NCI-H1436 treated with DMSO at 0.1 percent for 48 hours (cell line): ENCODE data around the gene STARD13.

Source experiments
- DNase-seq: peaks from one replicate; lab custom pipeline; 2025; lab: John Stamatoyannopoulos, UW

The STARD13 gene

DNA sequence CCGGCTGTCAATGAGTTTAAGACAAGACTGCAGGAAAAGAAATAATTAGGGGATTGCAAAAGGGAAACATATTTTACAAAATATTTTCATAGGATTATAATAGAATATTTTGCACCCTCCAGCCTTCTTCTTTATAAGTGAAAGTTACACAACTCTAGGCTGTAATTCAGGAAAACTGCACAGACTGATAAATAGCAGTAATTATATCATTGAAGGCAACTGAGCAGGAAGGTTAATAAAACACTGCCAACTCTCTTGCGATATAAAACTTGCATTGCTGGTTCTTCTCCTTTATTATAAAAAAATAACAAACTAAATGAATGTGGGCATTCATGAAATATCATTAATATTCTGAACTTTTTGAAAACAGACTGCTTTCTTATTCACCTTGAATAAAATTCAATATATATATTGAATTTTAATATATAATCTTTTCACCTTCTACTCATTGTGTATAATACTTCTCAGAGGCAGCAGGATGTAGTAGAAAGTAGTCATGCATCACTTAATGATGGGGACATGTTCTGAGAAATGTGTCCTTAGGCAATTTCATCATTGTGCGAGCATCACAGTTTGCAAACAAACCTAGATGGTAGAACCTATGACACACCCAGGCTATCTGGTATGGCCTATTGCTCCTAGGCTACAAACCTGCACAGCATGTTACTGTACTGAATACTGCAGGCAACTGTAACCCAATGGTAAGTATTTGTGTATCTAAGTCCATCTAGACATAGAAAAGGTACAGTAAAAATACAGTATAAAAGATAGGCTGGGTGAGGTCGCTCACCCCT lies 24.9 kb upstream of the STARD13 start:
- DNase-seq = no peak

- no peak for DNase-seq
These were observed 23.3 kb upstream of the STARD13 start for GRCh38 chr13:33308863-33309262.

GRCh38 chr13:33307843-33308242 lies 22.3 kb upstream of the STARD13 start:
- no peak for DNase-seq

GRCh38 chr13:33303855-33304597 lies 18.5 kb upstream of the STARD13 start:
- DNase-seq = no peak

DNA sequence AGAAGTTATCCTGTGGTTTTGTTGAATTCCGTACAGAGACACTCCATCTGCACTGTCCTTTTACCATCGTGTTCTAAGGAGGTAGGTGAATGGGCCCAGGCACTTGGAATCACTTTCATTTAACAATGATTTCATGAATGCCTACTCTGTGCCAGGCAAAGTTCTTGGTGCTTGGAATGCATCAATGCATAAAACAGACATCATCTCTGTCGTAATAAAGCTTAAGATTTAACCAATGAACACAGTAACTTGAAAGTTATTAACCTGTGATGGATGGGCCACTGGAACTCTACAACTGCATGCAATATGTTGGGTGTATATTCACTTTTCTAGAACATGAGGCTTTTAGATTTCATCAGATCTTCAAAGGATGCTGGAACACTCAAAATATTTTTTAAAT lies 14.1 kb upstream of the STARD13 start:
- no peak for DNase-seq

GRCh38 chr13:33296793-33297425 lies 11.4 kb upstream of the STARD13 start:
- no peak for DNase-seq

- no peak for DNase-seq
These were observed 7.2 kb upstream of the STARD13 start for GRCh38 chr13:33292712-33293111.

DNA sequence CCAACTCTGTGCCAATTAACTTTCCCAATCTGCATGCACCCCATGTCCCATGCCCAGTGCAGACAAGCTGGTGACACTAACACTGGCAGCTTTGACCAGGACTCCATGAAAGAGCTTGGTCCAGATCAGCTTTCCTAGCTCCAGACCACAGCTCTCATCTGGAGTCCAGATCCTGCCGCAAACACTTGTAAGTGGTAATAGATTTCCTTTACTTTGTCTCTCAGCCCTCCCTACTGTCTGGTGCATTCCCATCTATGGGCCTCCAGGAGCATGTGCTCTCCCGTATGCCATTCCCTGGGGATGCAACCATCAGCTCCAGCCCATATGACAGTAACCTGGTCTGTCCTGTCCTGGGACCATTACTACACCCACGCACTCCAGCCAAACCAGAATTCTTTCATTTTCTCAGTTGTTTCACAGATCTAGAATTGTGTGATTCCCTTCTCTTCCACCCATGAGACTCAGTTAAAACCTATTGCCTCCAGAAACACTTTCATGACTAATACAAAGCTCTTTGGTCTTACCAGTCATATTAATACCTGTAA lies 4.9 kb upstream of the STARD13 start:
- DNase-seq = no peak

DNA sequence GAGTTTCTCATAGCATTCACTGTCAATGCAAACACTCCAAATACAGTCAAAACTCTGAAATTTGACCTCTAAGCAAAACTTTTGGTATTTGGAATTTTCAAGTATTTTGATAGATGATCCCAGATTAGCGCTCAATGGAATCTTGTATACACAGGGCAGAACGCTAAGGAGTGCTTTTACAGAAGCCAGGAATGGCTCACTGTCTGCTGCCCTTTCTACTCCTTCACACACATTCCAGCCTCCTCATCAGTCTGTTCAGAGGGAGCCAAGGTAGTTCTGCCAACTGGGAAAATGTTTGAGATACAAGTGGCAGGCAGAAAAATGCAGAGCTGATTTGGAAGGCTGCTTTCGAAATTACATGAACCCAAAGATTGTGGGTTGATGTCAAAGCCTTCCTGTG lies 4.4 kb upstream of the STARD13 start:
- no peak for DNase-seq

GRCh38 chr13:33287142-33287882 lies 1.8 kb upstream of the STARD13 start:
- no peak for DNase-seq

DNA sequence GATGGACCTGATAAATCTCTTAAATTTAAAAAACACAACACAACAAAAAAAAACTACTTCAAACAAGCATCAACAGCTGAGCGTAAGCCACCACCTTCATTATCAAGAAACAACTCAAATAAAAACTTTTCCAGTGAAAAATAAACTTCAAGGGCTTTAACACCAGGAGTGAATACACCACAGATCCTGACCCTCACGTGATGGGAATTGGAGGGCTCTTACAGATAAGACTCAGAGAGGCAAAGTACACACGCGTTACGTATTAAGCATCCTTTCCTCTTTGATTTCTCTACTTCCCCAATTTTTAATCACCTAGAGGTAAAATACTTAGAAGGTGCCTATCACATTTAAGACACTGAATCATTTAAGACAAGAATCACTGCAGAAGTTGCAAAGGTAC lies 573 bp upstream of the STARD13 start:
- no peak for DNase-seq

DNA sequence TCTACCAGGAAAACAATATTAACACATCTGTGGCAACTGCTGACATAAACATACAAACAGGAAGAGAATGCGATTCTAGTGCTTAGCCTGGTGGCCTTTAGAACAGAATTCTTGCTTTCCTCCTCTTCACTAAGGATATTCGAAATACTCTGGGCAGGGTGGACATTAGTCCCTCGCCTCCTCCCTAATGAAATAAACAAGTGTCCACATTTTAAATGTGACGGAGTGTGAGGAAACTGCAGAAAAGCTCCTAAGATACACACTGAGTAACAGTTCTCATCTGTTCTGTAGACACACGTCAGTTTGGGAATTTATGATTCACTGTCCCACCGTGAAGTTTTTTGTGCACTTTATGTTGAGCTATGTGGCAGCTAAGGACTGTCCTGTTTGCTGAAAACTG lies 639 bp downstream of the STARD13 start:
- DNase-seq = no peak

DNA sequence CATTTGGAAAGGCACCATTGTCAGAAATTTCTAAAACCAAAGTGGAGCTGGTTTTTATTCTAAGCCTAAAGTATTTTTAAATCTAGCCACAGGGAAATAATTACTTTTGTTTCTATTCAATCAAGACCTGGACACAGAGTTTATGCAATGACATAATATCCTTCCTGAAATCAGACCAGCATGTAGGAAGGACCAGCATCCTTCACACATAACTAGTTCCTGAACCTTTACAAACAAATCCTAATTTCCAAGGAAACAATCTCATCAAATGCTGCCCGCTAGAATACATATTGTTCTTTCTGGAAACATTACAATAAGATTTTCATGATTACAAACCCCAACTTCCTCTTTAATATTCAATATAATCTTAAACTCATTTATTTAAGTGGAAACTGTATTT lies 1.5 kb downstream of the STARD13 start:
- DNase-seq = no peak

GRCh38 chr13:33283195-33283911 lies 2.2 kb downstream of the STARD13 start:
- no peak for DNase-seq

DNA sequence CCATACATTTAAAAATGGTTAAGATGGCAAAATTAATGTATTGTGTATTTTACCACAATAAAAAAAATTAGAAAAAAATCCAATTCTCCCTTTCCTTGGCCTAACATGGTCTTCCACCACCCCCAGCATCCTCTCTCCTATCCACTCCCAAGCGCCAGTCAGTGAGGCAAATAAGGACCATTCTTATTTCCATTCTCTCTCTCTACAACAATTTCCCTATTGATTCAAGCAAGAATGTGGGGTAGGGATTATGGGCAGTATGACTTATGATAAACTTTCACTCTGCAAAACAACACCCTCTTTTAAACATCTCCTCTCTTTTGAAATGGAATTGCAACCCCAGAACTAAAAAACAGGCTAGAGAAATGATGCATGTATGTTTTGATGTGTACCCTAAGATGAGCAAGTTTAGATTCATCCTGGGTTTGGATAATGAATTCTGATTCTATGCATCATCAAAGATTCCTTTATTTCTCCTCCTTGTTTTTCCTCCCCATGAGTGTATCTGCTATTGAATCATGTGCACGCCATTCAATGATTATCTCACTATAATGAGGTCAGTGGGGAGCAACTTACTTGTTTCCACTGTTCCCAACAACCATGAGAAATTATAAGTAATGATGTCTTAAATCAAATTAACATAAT lies 3.5 kb downstream of the STARD13 start:
- no peak for DNase-seq

- DNase-seq = no peak
These were observed 4.6 kb downstream of the STARD13 start for GRCh38 chr13:33280923-33281322.

- DNase-seq = no peak
These were observed 5.2 kb downstream of the STARD13 start for GRCh38 chr13:33280279-33280905.

- DNase-seq = no peak
These were observed 5.9 kb downstream of the STARD13 start for GRCh38 chr13:33279414-33280278.

GRCh38 chr13:33278913-33279312 lies 6.6 kb downstream of the STARD13 start:
- DNase-seq = no peak
